ENCODE data around the gene ACVRL1. TPM values are rescaled to one million over a fixed set of nuclear protein-coding genes. Genes with fewer than 3 reads are reported as not detected.

ACVRL1 gene
- total RNA-seq, 1 experiment from 2014 or later = not detected

GRCh38 chr12:51920046-51920445 lies 12.7 kb downstream of the ACVRL1 start:
- Histone ChIP-seq H3K27me3 (ENCODE audit: insufficient read depth, low read depth) (no peaks in the 10 kb centered on the region), H3K4me2 (no peak overlapping the region), H3K9me2 (ENCODE audit: insufficient read depth) (no peaks in the 10 kb centered on the region), H3F3A (ENCODE audit: insufficient read depth, low read depth) (no peaks in the 10 kb centered on the region), H2AFZ (no peak overlapping the region), H3K9me3 (ENCODE audit: insufficient read depth, low read depth) (no peaks in the 10 kb centered on the region), H3K79me2 (ENCODE audit: low read depth) (no peaks in the 10 kb centered on the region), H3K4me3 (no peak overlapping the region), H3K36me3 (ENCODE audit: low read depth) (no peaks in the 10 kb centered on the region), H3K4me1 (replicated peaks; ENCODE audit: insufficient read depth) (no peaks in the 10 kb centered on the region), H3K27ac (no peak overlapping the region), H4K20me1 (ENCODE audit: insufficient read depth) (no peaks in the 10 kb centered on the region)
- BruUV-seq (replicated peaks) = no TSS peak
- ChIA-PET POLR2A (ENCODE audit: unreplicated experiment) (no interaction called here), CTCF (interaction anchor here (0.6 kb wide), 1 partner anchor 515 kb away, joined by 3 read pairs; no protein-coding TSS in a partner anchor)
- TF ChIP-seq EZH2 (IDR thresholded peaks at IDR 0.05; ENCODE audit: low read depth) = no peak
- no peak for TF ChIP-seq CTCF (conservative IDR thresholded peaks at IDR 0.05)
- intact Hi-C loops (cut with micrococcal nuclease; ENCODE audit: unreplicated experiment) = no loop called here
- DNase-seq = no peak

- ChIA-PET CTCF (no interaction called here), POLR2A (ENCODE audit: unreplicated experiment) (interaction anchor here (0.7 kb wide), 1 partner anchor 1237 kb away, joined by 12 read pairs; no protein-coding TSS in a partner anchor)
- Histone ChIP-seq H3F3A (ENCODE audit: insufficient read depth, low read depth) (no peaks in the 10 kb centered on the region), H3K4me3 (no peak overlapping the region), H3K4me2 (no peak overlapping the region), H3K9me2 (ENCODE audit: insufficient read depth) (no peaks in the 10 kb centered on the region), H4K20me1 (ENCODE audit: insufficient read depth) (no peaks in the 10 kb centered on the region), H3K9me3 (ENCODE audit: insufficient read depth, low read depth) (no peaks in the 10 kb centered on the region), H3K27me3 (ENCODE audit: insufficient read depth, low read depth) (no peaks in the 10 kb centered on the region), H3K79me2 (ENCODE audit: low read depth) (no peaks in the 10 kb centered on the region), H3K4me1 (replicated peaks; ENCODE audit: insufficient read depth) (no peaks in the 10 kb centered on the region), H3K36me3 (ENCODE audit: low read depth) (no peaks in the 10 kb centered on the region), H3K27ac (no peak overlapping the region), H2AFZ (no peak overlapping the region)
- intact Hi-C loops (cut with micrococcal nuclease; ENCODE audit: unreplicated experiment) = no loop called here
- TF ChIP-seq EZH2 (IDR thresholded peaks at IDR 0.05; ENCODE audit: low read depth) (no peak), CTCF (conservative IDR thresholded peaks at IDR 0.05) (no peak)
- DNase-seq = no peak
- BruUV-seq (replicated peaks) = no TSS peak
These were observed 13.9 kb downstream of the ACVRL1 start for GRCh38 chr12:51921017-51921725.

GRCh38 chr12:51922146-51922545 lies 14.8 kb downstream of the ACVRL1 start:
- Histone ChIP-seq H3K4me3 (no peak overlapping the region), H3K36me3 (ENCODE audit: low read depth) (no peaks in the 10 kb centered on the region), H3K79me2 (ENCODE audit: low read depth) (no peaks in the 10 kb centered on the region), H3F3A (ENCODE audit: insufficient read depth, low read depth) (no peaks in the 10 kb centered on the region), H3K9me2 (ENCODE audit: insufficient read depth) (no peaks in the 10 kb centered on the region), H4K20me1 (ENCODE audit: insufficient read depth) (no peaks in the 10 kb centered on the region), H3K4me2 (no peak overlapping the region), H3K9me3 (ENCODE audit: insufficient read depth, low read depth) (no peaks in the 10 kb centered on the region), H3K27ac (no peak overlapping the region), H2AFZ (no peak overlapping the region), H3K4me1 (replicated peaks; ENCODE audit: insufficient read depth) (no peaks in the 10 kb centered on the region), H3K27me3 (ENCODE audit: insufficient read depth, low read depth) (no peaks in the 10 kb centered on the region)
- no peak for DNase-seq
- no TSS peak for BruUV-seq (replicated peaks)
- ChIA-PET CTCF (no interaction called here), POLR2A (ENCODE audit: unreplicated experiment) (no interaction called here)
- no peak for TF ChIP-seq CTCF (conservative IDR thresholded peaks at IDR 0.05)
- TF ChIP-seq EZH2 (IDR thresholded peaks at IDR 0.05; ENCODE audit: low read depth) = no peak
- intact Hi-C loops (cut with micrococcal nuclease; ENCODE audit: unreplicated experiment) = no loop called here

All from PC-9 (cell line).